RWPE1 (cell line): ENCODE measurements around the gene ECE1.

ENCODE experiments used
- CTCF ChIA-PET: fragments of 350-600 bp; sonication (Branson Sonifier 250); formaldehyde crosslinking; extraction: SDS; loops from one replicate; lab custom pipeline; 2021; lab: Yijun Ruan, JAX
- POLR2A ChIA-PET: fragments of 400-600 bp; formaldehyde crosslinking; extraction: SDS; loops from one replicate; lab custom pipeline; 2020; ENCODE audit warnings: antibody characterized with exemption; ENCODE audit not compliant: low non-redundant PET; lab: Yijun Ruan, JAX
- DNase-seq: peaks from one replicate; pipeline ENCODE4 v3.0.0; 2012; ENCODE audit warnings: low spot score
- H3K27ac ChIP-seq: fragments of 450-650 bp; 2 replicates; pipeline ENCODE4 v1.5.1; 2017
- CTCF ChIP-seq: fragments of 450-650 bp; conservative IDR thresholded peaks from 2 replicates; pipeline ENCODE4 v1.5.1; 2017; ENCODE audit warnings: low read depth, mild to moderate bottlenecking

ECE1 gene

DNA sequence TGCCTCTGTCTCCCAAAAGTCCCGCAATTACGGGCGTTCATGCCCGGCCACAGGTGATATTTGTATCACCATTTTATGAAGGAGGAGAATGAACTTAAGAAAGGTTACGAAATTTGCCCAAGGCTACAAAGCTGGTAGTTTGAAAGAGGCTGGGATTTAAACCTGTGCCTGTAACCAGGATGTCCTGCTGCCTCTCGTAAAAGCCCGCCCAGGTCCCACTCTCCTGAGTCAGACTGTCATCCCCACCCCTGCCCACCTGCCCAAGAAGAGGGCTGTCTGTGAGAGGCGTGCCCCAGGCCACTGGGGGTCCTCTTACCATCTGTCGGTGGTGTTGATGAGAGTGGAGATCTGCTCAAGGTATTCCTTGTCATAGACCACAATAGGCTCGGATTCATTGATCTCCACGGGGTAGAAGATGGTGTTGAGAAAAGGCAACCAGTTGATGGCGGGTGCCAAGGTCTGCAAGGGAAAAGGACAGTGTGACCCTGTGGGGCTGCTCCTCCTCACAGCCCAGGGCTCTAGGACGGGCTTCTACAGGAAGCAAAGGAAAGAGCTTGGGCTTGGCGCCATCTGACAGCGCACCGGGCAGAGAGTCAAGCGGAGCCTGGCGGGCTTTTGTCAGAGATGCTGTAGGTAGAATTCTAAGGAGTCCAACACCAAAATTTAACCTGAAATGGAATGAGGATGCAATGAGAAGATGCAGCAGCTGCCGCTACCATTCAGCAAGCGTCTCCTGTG lies 43.2 kb downstream of the ECE1 start:
- DNase-seq = no peak
- TF ChIP-seq CTCF = no peak
- CTCF ChIA-PET = interaction anchor here (0.5 to 1.6 kb wide), 6 partner anchors 14 to 121 kb away, joined by 3 to 9 read pairs (median 4); no protein-coding TSS in a partner anchor
- POLR2A ChIA-PET = no interaction called here
- H3K27ac ChIP-seq = peak overlapping the region; percentile 35

GRCh38 chr1:21245688-21246229 lies 44.5 kb downstream of the ECE1 start:
- ChIA-PET CTCF (interaction anchor here (0.5 to 1.5 kb wide), 7 partner anchors 9 to 285 kb away, joined by 3 to 9 read pairs (median 4); no protein-coding TSS in a partner anchor), POLR2A (no interaction called here)
- no peak overlapping the region for H3K27ac ChIP-seq
- TF ChIP-seq CTCF = no peak
- DNase-seq = no peak

- DNase-seq = no peak
- CTCF ChIA-PET = interaction anchor here (0.5 to 1.5 kb wide), 9 partner anchors 10 to 286 kb away, joined by 3 to 9 read pairs (median 4); no protein-coding TSS in a partner anchor
- no peak for TF ChIP-seq CTCF
- POLR2A ChIA-PET = no interaction called here
- no peak overlapping the region for H3K27ac ChIP-seq
Observed at GRCh38 chr1:21244986-21245687, 45.1 kb downstream of the ECE1 start.

DNA sequence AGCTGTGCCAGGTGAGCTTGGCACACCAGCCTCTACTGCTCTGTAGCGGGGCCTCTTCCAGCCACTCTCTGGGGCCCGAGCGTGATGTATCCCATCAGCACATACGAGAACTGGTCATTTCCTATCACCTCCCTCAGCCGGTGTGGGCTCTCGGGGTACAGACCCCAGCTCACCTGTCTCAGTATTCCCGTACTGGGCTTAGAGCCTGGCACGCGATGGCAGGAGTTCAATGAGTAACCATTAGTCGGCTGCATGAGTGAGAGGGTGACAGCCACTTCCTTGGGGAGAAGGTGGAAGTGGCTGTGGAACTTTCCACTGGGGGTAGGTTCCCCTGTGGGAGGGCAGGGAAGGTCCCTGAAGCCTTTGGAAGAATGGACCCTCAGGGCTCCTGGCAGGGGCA lies 46.1 kb downstream of the ECE1 start:
- no peak for TF ChIP-seq CTCF
- CTCF ChIA-PET = interaction anchor here (0.7 to 1.3 kb wide), 5 partner anchors 8 to 547 kb away, joined by 3 to 5 read pairs (median 4); no protein-coding TSS in a partner anchor
- no peak for DNase-seq
- H3K27ac ChIP-seq = peak overlapping the region; percentile 6; the same call in 1 of the 2 replicates
- POLR2A ChIA-PET = no interaction called here

GRCh38 chr1:21242846-21243245 lies 47.4 kb downstream of the ECE1 start:
- CTCF ChIA-PET = interaction anchor here (0.6 to 0.9 kb wide), 2 partner anchors 25 to 128 kb away, joined by 3 to 5 read pairs; no protein-coding TSS in a partner anchor
- peak overlapping the region; percentile 19; the same call in 1 of the 2 replicates for H3K27ac ChIP-seq
- TF ChIP-seq CTCF = no peak
- POLR2A ChIA-PET = no interaction called here
- no peak for DNase-seq
